IMR-90 (cell line): ENCODE results near the gene ADGRF4. TPM values are rescaled to one million over a fixed set of nuclear protein-coding genes. Genes with fewer than 3 reads are reported as not detected.

ENCODE experiments used
- ATAC-seq: fragments of 200-7000 bp; cut with Tn5 transposase; 2 replicates; pipeline ENCODE4 v1.9.1; 2020; ENCODE audit warnings: low read depth, mild to moderate bottlenecking, moderate library complexity
- BruUV-seq: library from RNA; stranded (reverse); fragments of 400-500 nt; replicated peaks from 2 replicates; lab custom pipeline; 2021; lab: Mats Ljungman, UMichigan
- CTCF ChIA-PET: fragments of 300-600 bp; formaldehyde crosslinking; extraction: SDS; loops from one replicate; lab custom pipeline; 2021; ENCODE audit warnings: antibody characterized with exemption; lab: Yijun Ruan, JAX
- POLR2A ChIA-PET: fragments of 300-600 bp; sonication (Branson Sonifier 250); formaldehyde crosslinking; loops from one replicate; lab custom pipeline; 2022; ENCODE audit warnings: antibody characterized with exemption; ENCODE audit not compliant: unreplicated experiment; lab: Charles Lee
- DNase-seq: peaks from one replicate; pipeline ENCODE4 v3.0.0; 2013
- H2AFZ ChIP-seq: replicated peaks from 2 replicates; pipeline ENCODE3; 2013; ENCODE audit warnings: low read length, mild to moderate bottlenecking; ENCODE audit not compliant: poor library complexity
- H2AK5ac ChIP-seq: 2 replicates; pipeline ENCODE4 v1.6.1; 2013; ENCODE audit warnings: low read depth, low read length, inconsistent platforms
- H2AK9ac ChIP-seq: replicated peaks from 2 replicates; pipeline ENCODE3; 2013; ENCODE audit warnings: mild to moderate bottlenecking, low read depth, low read length, moderate library complexity; ENCODE audit not compliant: poor library complexity
- H2BK120ac ChIP-seq: 2 replicates; pipeline ENCODE4 v1.6.1; 2013; ENCODE audit warnings: low read depth, low read length, inconsistent platforms
- H2BK15ac ChIP-seq: 3 replicates; pipeline ENCODE4 v1.6.1; 2013; ENCODE audit warnings: low read depth, low read length, inconsistent platforms
- H2BK20ac ChIP-seq: 2 replicates; pipeline ENCODE4 v1.6.1; 2013; ENCODE audit warnings: low read depth, mild to moderate bottlenecking, inconsistent platforms, low read length, moderate library complexity
- H2BK5ac ChIP-seq: 2 replicates; pipeline ENCODE4 v1.6.1; 2013; ENCODE audit warnings: mild to moderate bottlenecking, low read depth, low read length, inconsistent platforms; ENCODE audit not compliant: poor library complexity, severe bottlenecking
- H3K14ac ChIP-seq: replicated peaks from 2 replicates; pipeline ENCODE4 v1.6.1; 2013; ENCODE audit warnings: low read depth, low read length, inconsistent platforms
- H3K18ac ChIP-seq: 2 replicates; pipeline ENCODE4 v1.6.1; 2013; ENCODE audit warnings: low read depth, low read length, control low read depth
- H3K23ac ChIP-seq: 2 replicates; pipeline ENCODE4 v1.6.1; 2013; ENCODE audit warnings: low read depth, low read length, inconsistent platforms
- H3K27ac ChIP-seq: 2 replicates; pipeline ENCODE4 v1.5.1; 2013; ENCODE audit warnings: mild to moderate bottlenecking, control low read depth, low read length; ENCODE audit not compliant: insufficient read depth
- H3K27me3 ChIP-seq: 2 replicates; pipeline ENCODE4 v1.6.1; 2013; ENCODE audit warnings: low read length; ENCODE audit not compliant: control insufficient read depth, insufficient read depth
- H3K36me3 ChIP-seq: 2 replicates; pipeline ENCODE4 v1.6.1; 2013; ENCODE audit warnings: low read length, mixed read lengths; ENCODE audit not compliant: control insufficient read depth, insufficient read depth
- H3K4ac ChIP-seq: 2 replicates; pipeline ENCODE4 v1.6.1; 2013; ENCODE audit warnings: low read depth, low read length, inconsistent platforms
- H3K4me1 ChIP-seq: 2 replicates; pipeline ENCODE4 v1.6.1; 2013; ENCODE audit warnings: low read length, mixed read lengths; ENCODE audit not compliant: control insufficient read depth, insufficient read depth
- H3K4me2 ChIP-seq: 2 replicates; pipeline ENCODE4 v1.6.1; 2013; ENCODE audit warnings: low read depth, mild to moderate bottlenecking, control low read depth, low read length, moderate library complexity
- H3K4me3 ChIP-seq: 2 replicates; pipeline ENCODE4 v1.5.1; 2013; ENCODE audit warnings: low read depth, mild to moderate bottlenecking, control low read depth, low read length, moderate library complexity; ENCODE audit not compliant: insufficient read depth
- H3K56ac ChIP-seq: 2 replicates; pipeline ENCODE4 v1.6.1; 2013; ENCODE audit warnings: low read length, inconsistent platforms; ENCODE audit not compliant: insufficient read depth; ENCODE audit errors: extremely low read depth
- H3K79me1 ChIP-seq, 2 experiments: 2 replicates each; pipeline ENCODE4 v1.6.1; 2013; ENCODE audit warnings: low read length in 2 of 2, inconsistent platforms in 1 of 2, low read depth in 1 of 2
- H3K9ac ChIP-seq: 2 replicates; pipeline ENCODE4 v1.6.1; 2013; ENCODE audit warnings: low read depth, low read length, control low read depth
- H3K9me1 ChIP-seq: 2 replicates; pipeline ENCODE4 v1.6.1; 2013; ENCODE audit warnings: low read length, inconsistent platforms; ENCODE audit not compliant: insufficient read depth
- H3K9me3 ChIP-seq: 2 replicates; pipeline ENCODE4 v1.6.1; 2013; ENCODE audit warnings: low read length; ENCODE audit not compliant: control insufficient read depth, insufficient read depth
- H4K20me1 ChIP-seq: 2 replicates; pipeline ENCODE4 v1.6.1; 2013; ENCODE audit warnings: low read length, inconsistent platforms; ENCODE audit not compliant: insufficient read depth
- H4K5ac ChIP-seq: 2 replicates; pipeline ENCODE4 v1.6.1; 2013; ENCODE audit warnings: mild to moderate bottlenecking, low read depth, low read length, control low read depth
- H4K8ac ChIP-seq, 2 experiments: 2 replicates each; pipeline ENCODE4 v1.6.1; 2013; ENCODE audit warnings: low read depth in 2 of 2, low read length in 2 of 2, control low read depth in 1 of 2, inconsistent platforms in 1 of 2
- H4K91ac ChIP-seq: 2 replicates; pipeline ENCODE4 v1.6.1; 2013; ENCODE audit warnings: low read depth, low read length, inconsistent platforms; ENCODE audit not compliant: insufficient read depth
- BHLHE40 ChIP-seq: fragments of 150-350 bp; IDR thresholded peaks from 2 replicates; pipeline ENCODE4 v1.6.1; 2016; ENCODE audit warnings: mild to moderate bottlenecking, low read depth, low read length
- CEBPB ChIP-seq: IDR thresholded peaks from 2 replicates; pipeline ENCODE4 v1.6.1; 2012; ENCODE audit warnings: low read depth, low read length, improper control_type of control experiment
- CHD1 ChIP-seq: IDR thresholded peaks from 2 replicates; pipeline ENCODE4 v1.6.1; 2012; ENCODE audit warnings: low read depth, low read length, improper control_type of control experiment
- CTCF ChIP-seq: conservative IDR thresholded peaks from 2 replicates; pipeline ENCODE4 v1.5.1; 2012; ENCODE audit warnings: mild to moderate bottlenecking, low read depth, low read length, improper control_type of control experiment
- FOS ChIP-seq: fragments of 150-350 bp; IDR thresholded peaks from 2 replicates; pipeline ENCODE4 v1.6.1; 2016; ENCODE audit warnings: low read depth, low read length
- MAFK ChIP-seq: IDR thresholded peaks from 2 replicates; pipeline ENCODE4 v1.6.1; 2012; ENCODE audit warnings: low read depth, low read length, improper control_type of control experiment
- MAZ ChIP-seq: IDR thresholded peaks from 2 replicates; pipeline ENCODE4 v1.6.1; 2012; ENCODE audit warnings: low read depth, mild to moderate bottlenecking, low read length, improper control_type of control experiment, moderate library complexity, borderline replicate concordance
- MXI1 ChIP-seq: IDR thresholded peaks from 2 replicates; pipeline ENCODE4 v1.6.1; 2012; ENCODE audit warnings: low read depth, mild to moderate bottlenecking, low read length, moderate library complexity, borderline replicate concordance
- NFE2L2 ChIP-seq: fragments of 150-350 bp; IDR thresholded peaks from 2 replicates; pipeline ENCODE4 v1.6.1; 2016; ENCODE audit warnings: low read depth, mild to moderate bottlenecking, low read length
- POLR2A ChIP-seq: IDR thresholded peaks from 2 replicates; pipeline ENCODE4 v1.6.1; 2012; ENCODE audit warnings: mild to moderate bottlenecking, low read depth, low read length
- RAD21 ChIP-seq: IDR thresholded peaks from 2 replicates; pipeline ENCODE4 v1.6.1; 2012; ENCODE audit warnings: low read length, improper control_type of control experiment
- RCOR1 ChIP-seq: IDR thresholded peaks from 2 replicates; pipeline ENCODE4 v1.6.1; 2012; ENCODE audit warnings: mild to moderate bottlenecking, low read length, improper control_type of control experiment; ENCODE audit not compliant: insufficient replicate concordance
- RFX5 ChIP-seq: IDR thresholded peaks from 2 replicates; pipeline ENCODE4 v1.8.0; 2012; ENCODE audit warnings: low read depth, mild to moderate bottlenecking, low read length, moderate library complexity
- SMC3 ChIP-seq: fragments of 150-350 bp; IDR thresholded peaks from 2 replicates; pipeline ENCODE4 v1.6.1; 2016; ENCODE audit warnings: low read depth, mild to moderate bottlenecking, antibody characterized with exemption, low read length, moderate library complexity
- USF2 ChIP-seq: fragments of 150-350 bp; IDR thresholded peaks from 2 replicates; pipeline ENCODE4 v1.6.1; 2017; ENCODE audit warnings: mild to moderate bottlenecking, antibody characterized with exemption, low read length, low read depth
- WGBS, 2 experiments: methylation state at CpG; one replicate each; pipeline versions ENCODE4 v1.1.5 to v1.1.7; 2013; ENCODE audit warnings: missing lambda C conversion rate in 2 of 2; ENCODE audit not compliant: insufficient read length in 1 of 2; ENCODE audit errors: extremely low coverage in 2 of 2; 5-methylcytosine and 5-hydroxymethylcytosine counted together
- dilution Hi-C: fragments of 300-500 bp; cut with HindIII; formaldehyde crosslinking; loops from one replicate; pipeline ENCODE4 v1.14.3; 2018; ENCODE audit warnings: low sequenced_read_pairs; ENCODE audit not compliant: unreplicated experiment
- in situ Hi-C: fragments of 300-500 bp; cut with MboI; formaldehyde crosslinking; loops from 3 replicates; pipeline ENCODE4 v1.14.3; 2019; ENCODE audit warnings: low sequenced_read_pairs, inconsistent platforms, mixed read lengths
- intact Hi-C: fragments of 100-400 bp; cut with micrococcal nuclease; formaldehyde crosslinking; loops from 2 replicates; pipeline ENCODE4 v1.10.0; 2022
- polyA plus RNA-seq, 3 experiments: library from polyadenylated mRNA; depleted of rRNA; stranded (reverse); fragments of >200 nt; gene quantifications; 2 replicates each; pipeline ENCODE4 v1.2.3, GENCODE V29; 2012; ENCODE audit warnings: low replicate concordance in 1 of 3
- total RNA-seq: library from RNA; depleted of rRNA; stranded (reverse); fragments of >200 nt; gene quantifications from 2 replicates; pipeline ENCODE4 v1.2.3, GENCODE V29; 2012
- TF ChIP-seq, protein P1 (sequence below): fragments of 150-350 bp; IDR thresholded peaks from 2 replicates; pipeline ENCODE4 v1.6.1; 2016; ENCODE audit warnings: low read depth, mild to moderate bottlenecking, low read length, moderate library complexity, borderline replicate concordance

Gene ADGRF4
- total and polyA plus RNA-seq, 2 of the 4 experiments (the other 2 are of a cell fraction): under 0.01 to 0.02 TPM

DNA sequence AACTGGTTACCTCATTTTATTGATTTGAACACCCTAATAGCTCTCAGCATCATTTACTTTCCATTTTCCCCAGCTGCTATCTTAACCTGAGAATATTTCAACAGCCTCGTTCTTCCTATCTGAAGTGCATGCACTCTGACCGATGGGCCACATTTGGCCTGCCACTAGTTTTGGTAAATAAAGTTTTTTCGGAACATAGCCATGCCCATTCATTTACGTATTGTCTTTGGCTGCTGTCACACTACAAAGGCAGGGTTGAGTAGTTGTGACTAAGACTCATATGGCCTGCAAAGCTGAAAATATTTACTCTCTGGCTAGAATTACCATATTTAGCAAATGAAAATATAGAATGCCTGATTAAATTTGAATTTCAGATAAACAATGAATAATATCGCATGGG, 10.8 kb downstream of the ADGRF4 start:
- dilution Hi-C loops: no loop called here
- no peak overlapping the region for H2BK15ac ChIP-seq
- in situ Hi-C loops: no loop called here
- H2BK120ac ChIP-seq: no peak overlapping the region
- H3K9me1 ChIP-seq: no peaks in the 10 kb centered on the region
- no peak overlapping the region for H4K8ac ChIP-seq
- no peaks in the 10 kb centered on the region for H4K20me1 ChIP-seq
- H4K91ac ChIP-seq: no peak overlapping the region
- CTCF ChIA-PET: no interaction called here
- H3K23ac ChIP-seq: no peak overlapping the region
- no TSS peak for BruUV-seq
- POLR2A ChIA-PET: no interaction called here
- ATAC-seq (no peak), DNase-seq (no peak)
- no peaks in the 10 kb centered on the region for H3K27me3 ChIP-seq
- H2BK20ac ChIP-seq: no peak overlapping the region
- H3K56ac ChIP-seq: no peak overlapping the region
- no peak overlapping the region for H2BK5ac ChIP-seq
- H2AK9ac ChIP-seq: no peak overlapping the region
- H3K9ac ChIP-seq: no peak overlapping the region
- H3K14ac ChIP-seq: no peak overlapping the region
- TF ChIP-seq MAFK (no peak), BHLHE40 (no peak), NFE2L2 (no peak), FOS (no peak), MXI1 (no peak), SMC3 (no peak), RFX5 (no peak), MAZ (no peak), POLR2A (no peak), USF2 (no peak), CHD1 (no peak), CEBPB (no peak), RAD21 (no peak), CTCF (no peak), RCOR1 (no peak)
- TF ChIP-seq, protein P1, sequence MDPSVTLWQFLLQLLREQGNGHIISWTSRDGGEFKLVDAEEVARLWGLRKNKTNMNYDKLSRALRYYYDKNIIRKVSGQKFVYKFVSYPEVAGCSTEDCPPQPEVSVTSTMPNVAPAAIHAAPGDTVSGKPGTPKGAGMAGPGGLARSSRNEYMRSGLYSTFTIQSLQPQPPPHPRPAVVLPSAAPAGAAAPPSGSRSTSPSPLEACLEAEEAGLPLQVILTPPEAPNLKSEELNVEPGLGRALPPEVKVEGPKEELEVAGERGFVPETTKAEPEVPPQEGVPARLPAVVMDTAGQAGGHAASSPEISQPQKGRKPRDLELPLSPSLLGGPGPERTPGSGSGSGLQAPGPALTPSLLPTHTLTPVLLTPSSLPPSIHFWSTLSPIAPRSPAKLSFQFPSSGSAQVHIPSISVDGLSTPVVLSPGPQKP: no peak
- no peak overlapping the region for H4K5ac ChIP-seq
- H3K4ac ChIP-seq: no peak overlapping the region
- WGBS, 2 experiments: no CpG with 5 or more reads among the region's 5 CpGs
- no peak overlapping the region for H2AK5ac ChIP-seq
- H3K9me3 ChIP-seq: no peaks in the 10 kb centered on the region
- H3K4me2 ChIP-seq: no peak overlapping the region
- intact Hi-C loops: no loop called here
- H3K4me1 ChIP-seq: no peaks in the 10 kb centered on the region
- no peak overlapping the region for H3K18ac ChIP-seq
- H2AFZ ChIP-seq: no peak overlapping the region
- H3K79me1 ChIP-seq: no peaks in the 10 kb centered on the region
- H3K27ac ChIP-seq: no peak overlapping the region
- no peak overlapping the region for H3K4me3 ChIP-seq
- H3K36me3 ChIP-seq: no peaks in the 10 kb centered on the region
